Endothelial cell (in vitro differentiated cells): ENCODE data around the gene PTPN23. TPM values are rescaled to one million over a fixed set of nuclear protein-coding genes. Genes with fewer than 3 reads are reported as not detected.

ENCODE experiments used
- DNase-seq: peaks from one replicate; pipeline ENCODE4 v3.0.0; 2021; ENCODE audit warnings: low spot score
- H3K27ac Mint-ChIP-seq: one replicate; pipeline ENCODE4 v1.8.0; 2021; ENCODE audit warnings: mixed read lengths, inconsistent platforms; ENCODE audit not compliant: unreplicated experiment
- H3K27me3 Mint-ChIP-seq: one replicate; pipeline ENCODE4 v1.8.0; 2021; ENCODE audit warnings: mild to moderate bottlenecking, moderate library complexity, mixed read lengths, inconsistent platforms; ENCODE audit not compliant: unreplicated experiment
- H3K36me3 Mint-ChIP-seq: one replicate; pipeline ENCODE4 v1.8.0; 2021; ENCODE audit warnings: mild to moderate bottlenecking, low read depth, mixed read lengths, inconsistent platforms; ENCODE audit not compliant: unreplicated experiment
- H3K4me1 Mint-ChIP-seq: one replicate; pipeline ENCODE4 v1.8.0; 2021; ENCODE audit warnings: mild to moderate bottlenecking, mixed read lengths, inconsistent platforms; ENCODE audit not compliant: unreplicated experiment
- H3K4me3 Mint-ChIP-seq: one replicate; pipeline ENCODE4 v1.8.0; 2021; ENCODE audit warnings: mild to moderate bottlenecking, mixed read lengths, inconsistent platforms; ENCODE audit not compliant: unreplicated experiment
- H3K9me3 Mint-ChIP-seq: one replicate; pipeline ENCODE4 v1.8.0; 2021; ENCODE audit warnings: mixed read lengths, inconsistent platforms; ENCODE audit not compliant: unreplicated experiment
- CTCF ChIP-seq: fragments of 200-600 bp; sonication (generic); IDR thresholded peaks from one replicate; pipeline ENCODE4 v1.5.0; 2021; ENCODE audit warnings: antibody characterized with exemption; ENCODE audit not compliant: unreplicated experiment
- total RNA-seq: library from RNA; stranded (reverse); fragmentation: NEBNext Ultra II Directional; extraction: Animal tissue kit (Norgen Biotek cat#: 25700); gene quantifications from one replicate; pipeline ENCODE4 v1.2.1, GENCODE V29; 2021; ENCODE audit not compliant: unreplicated experiment

PTPN23 gene
- total RNA-seq, 1 donor from 2014 or later: 47.8 TPM

- DNase-seq: peak; percentile 45
- H3K36me3 Mint-ChIP-seq: peaks cover 8% of the 10 kb centered on the region
- peaks cover 9% of the 10 kb centered on the region for H3K27me3 Mint-ChIP-seq
- H3K4me3 Mint-ChIP-seq: no peak overlapping the region
- peaks cover 19% of the 10 kb centered on the region for H3K4me1 Mint-ChIP-seq
- no peaks in the 10 kb centered on the region for H3K9me3 Mint-ChIP-seq
- no peak overlapping the region for H3K27ac Mint-ChIP-seq
- TF ChIP-seq CTCF: peak; percentile 36
Observed at GRCh38 chr3:47370887-47371697, 9.7 kb upstream of the PTPN23 start.

DNA sequence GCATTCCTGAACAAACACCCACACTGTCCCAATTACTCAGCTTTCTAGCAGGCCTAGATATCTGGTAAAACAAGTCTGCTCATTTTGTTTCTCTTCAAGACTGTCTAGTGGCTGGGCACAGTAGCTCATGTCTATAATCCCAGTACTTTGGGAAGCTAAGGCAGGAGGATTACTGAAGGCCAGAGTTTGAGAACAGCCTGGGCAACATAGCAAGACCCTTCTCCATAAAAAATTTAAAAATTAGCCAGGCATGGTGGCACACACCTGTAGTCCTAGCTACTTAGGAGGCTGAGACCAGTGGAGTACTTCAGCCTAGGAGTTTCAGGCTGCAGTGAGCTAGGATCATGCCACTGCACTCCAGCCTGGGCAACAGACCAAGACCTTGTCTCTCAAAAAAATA lies 6.2 kb upstream of the PTPN23 start:
- Mint-ChIP-seq H3K27me3 (peaks cover 7% of the 10 kb centered on the region), H3K9me3 (no peaks in the 10 kb centered on the region), H3K4me3 (no peak overlapping the region), H3K27ac (no peak overlapping the region), H3K4me1 (peaks cover 14% of the 10 kb centered on the region), H3K36me3 (peaks cover 9% of the 10 kb centered on the region)
- TF ChIP-seq CTCF: no peak
- no peak for DNase-seq

GRCh38 chr3:47376393-47376792 lies 4.4 kb upstream of the PTPN23 start:
- no peak for DNase-seq
- H3K27ac Mint-ChIP-seq: no peak overlapping the region

GRCh38 chr3:47377186-47377585 lies 3.6 kb upstream of the PTPN23 start:
- Mint-ChIP-seq H3K27me3 (peaks cover 6% of the 10 kb centered on the region), H3K36me3 (peaks cover 12% of the 10 kb centered on the region), H3K4me3 (peak overlapping the region; percentile 29), H3K4me1 (peaks cover 29% of the 10 kb centered on the region), H3K27ac (no peak overlapping the region), H3K9me3 (no peaks in the 10 kb centered on the region)
- no peak for DNase-seq
- TF ChIP-seq CTCF: no peak

More at GRCh38 chr3:47376393-47376792, 4.4 kb upstream of the PTPN23 start:
- H3K27me3 Mint-ChIP-seq: peaks cover 7% of the 10 kb centered on the region
- TF ChIP-seq CTCF: no peak
- peaks cover 12% of the 10 kb centered on the region for H3K36me3 Mint-ChIP-seq
- H3K4me1 Mint-ChIP-seq: peaks cover 27% of the 10 kb centered on the region
- H3K9me3 Mint-ChIP-seq: no peaks in the 10 kb centered on the region
- no peak overlapping the region for H3K4me3 Mint-ChIP-seq

DNA sequence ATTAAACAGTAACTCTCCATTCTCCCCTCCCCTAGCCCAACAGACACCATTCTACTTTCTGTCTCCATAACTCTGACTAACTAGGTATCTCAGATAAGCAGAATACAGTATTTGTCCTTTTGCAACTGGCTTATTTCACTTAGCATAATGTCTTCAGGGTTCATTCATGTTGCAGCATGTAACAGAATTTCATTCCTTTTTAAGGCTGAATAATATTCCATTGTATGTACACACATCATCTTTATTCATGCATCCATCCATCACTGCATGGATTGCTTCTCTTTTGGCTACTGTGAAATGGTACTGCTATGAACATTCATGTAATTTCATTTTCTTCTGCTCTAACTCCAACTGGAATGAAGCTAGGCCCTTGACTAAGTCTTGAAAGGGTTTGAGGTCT lies 2.0 kb upstream of the PTPN23 start:
- no peak for TF ChIP-seq CTCF
- no peak overlapping the region for H3K4me3 Mint-ChIP-seq
- H3K4me1 Mint-ChIP-seq: peaks cover 35% of the 10 kb centered on the region
- H3K9me3 Mint-ChIP-seq: no peaks in the 10 kb centered on the region
- peaks cover 6% of the 10 kb centered on the region for H3K27me3 Mint-ChIP-seq
- H3K27ac Mint-ChIP-seq: no peak overlapping the region
- peaks cover 14% of the 10 kb centered on the region for H3K36me3 Mint-ChIP-seq
- no peak for DNase-seq
